Activated T-cell treated with anti-CD3 and anti-CD28 coated beads, Interleukin-2, amount 50 U/mL, for 48 hours (primary cell): ENCODE results near the gene SNCAIP.

ENCODE experiments used
- DNase-seq, 2 experiments: peaks; one replicate each; pipeline ENCODE4 v3.0.0-alpha.2; 2020

Gene SNCAIP

GRCh38 chr5:122401976-122402725, 90.1 kb downstream of the SNCAIP start:
- no peak for DNase-seq

GRCh38 chr5:122402955-122403685, 91.1 kb downstream of the SNCAIP start:
- no peak for DNase-seq

GRCh38 chr5:122404018-122404417, 92.0 kb downstream of the SNCAIP start:
- DNase-seq: no peak

- no peak for DNase-seq
These were observed 92.8 kb downstream of the SNCAIP start for GRCh38 chr5:122404653-122405362.

GRCh38 chr5:122405751-122406150, 93.7 kb downstream of the SNCAIP start:
- DNase-seq: no peak

GRCh38 chr5:122406181-122406580, 94.1 kb downstream of the SNCAIP start:
- no peak for DNase-seq

- DNase-seq: no peak
These were observed 96.7 kb downstream of the SNCAIP start for GRCh38 chr5:122408592-122409224.

- no peak for DNase-seq
These were observed 100.9 kb downstream of the SNCAIP start for GRCh38 chr5:122412966-122413365.

GRCh38 chr5:122413722-122414121, 101.7 kb downstream of the SNCAIP start:
- DNase-seq: no peak

GRCh38 chr5:122415030-122415800, 103.2 kb downstream of the SNCAIP start:
- DNase-seq: peak in 1 of 2 experiments; percentile 16

GRCh38 chr5:122415801-122416120, 103.7 kb downstream of the SNCAIP start:
- no peak for DNase-seq

- no peak for DNase-seq
These were observed 107.3 kb downstream of the SNCAIP start for GRCh38 chr5:122419142-122419894.

GRCh38 chr5:122420091-122420490, 108.1 kb downstream of the SNCAIP start:
- DNase-seq: no peak

- DNase-seq: no peak
These were observed 108.7 kb downstream of the SNCAIP start for GRCh38 chr5:122420537-122421236.

GRCh38 chr5:122421374-122422079, 109.5 kb downstream of the SNCAIP start:
- DNase-seq: no peak

GRCh38 chr5:122423221-122423620, 111.2 kb downstream of the SNCAIP start:
- DNase-seq: no peak

- no peak for DNase-seq
These were observed 112.1 kb downstream of the SNCAIP start for GRCh38 chr5:122424132-122424531.

- no peak for DNase-seq
These were observed 114.3 kb downstream of the SNCAIP start for GRCh38 chr5:122426301-122426700.

GRCh38 chr5:122427621-122428020, 115.6 kb downstream of the SNCAIP start:
- no peak for DNase-seq

- no peak for DNase-seq
These were observed 117.7 kb downstream of the SNCAIP start for GRCh38 chr5:122429545-122430318.
